H1 (cell line): ENCODE results near the gene SP7. TPM values are rescaled to one million over a fixed set of nuclear protein-coding genes. Genes with fewer than 3 reads are reported as not detected.

Source experiments
- CTCF ChIA-PET: fragments of 300-600 bp; sonication (Branson Sonifier 250); formaldehyde crosslinking; loops from one replicate; lab custom pipeline; 2021; ENCODE audit not compliant: partially characterized antibody; lab: Charles Lee
- POLR2A ChIA-PET: fragments of 300-600 bp; sonication (Branson Sonifier 250); formaldehyde crosslinking; loops from one replicate; lab custom pipeline; 2021; ENCODE audit warnings: inconsistent platforms; ENCODE audit not compliant: partially characterized antibody; lab: Charles Lee
- DNase-seq, 2 experiments: peaks; one replicate each; pipeline versions ENCODE4 v3.0.0 to v3.0.0-alpha.2; 2010 to 2022; ENCODE audit warnings: low spot score in 2 of 2, low read depth in 1 of 2, mixed read lengths in 1 of 2
- FAIRE-seq: peaks from 2 replicates; lab custom pipeline; 2011; peaks lifted over from hg19 to GRCh38; lab: Jason Lieb, UNC
- H2AFZ ChIP-seq: 2 replicates; pipeline ENCODE4 v1.8.1; 2012; ENCODE audit warnings: low read length, inconsistent platforms
- H2AK5ac ChIP-seq: 2 replicates; pipeline ENCODE4 v1.6.1; 2013; ENCODE audit warnings: low read depth, low read length
- H2BK120ac ChIP-seq: replicated peaks from 2 replicates; pipeline ENCODE3; 2013; ENCODE audit warnings: low read depth, low read length, inconsistent platforms
- H2BK12ac ChIP-seq: 2 replicates; pipeline ENCODE4 v1.6.1; 2013; ENCODE audit warnings: low read depth, low read length
- H2BK15ac ChIP-seq: 2 replicates; pipeline ENCODE4 v1.6.1; 2013; ENCODE audit warnings: low read length
- H2BK20ac ChIP-seq: 2 replicates; pipeline ENCODE4 v1.6.1; 2013; ENCODE audit warnings: low read length
- H2BK5ac ChIP-seq: 2 replicates; pipeline ENCODE4 v1.6.1; 2013; ENCODE audit warnings: low read depth, low read length
- H3K14ac ChIP-seq: 2 replicates; pipeline ENCODE4 v1.6.1; 2013; ENCODE audit warnings: inconsistent platforms; ENCODE audit not compliant: insufficient read length
- H3K18ac ChIP-seq: 2 replicates; pipeline ENCODE4 v1.6.1; 2013; ENCODE audit warnings: low read length; ENCODE audit errors: extremely low read depth
- H3K23ac ChIP-seq: 2 replicates; pipeline ENCODE4 v1.6.1; 2013; ENCODE audit warnings: inconsistent platforms; ENCODE audit not compliant: insufficient read length
- H3K23me2 ChIP-seq: 2 replicates; pipeline ENCODE4 v1.6.1; 2013; ENCODE audit warnings: low read depth, low read length
- H3K27ac ChIP-seq: 2 replicates; pipeline ENCODE4 v1.6.1; 2011; ENCODE audit warnings: low read depth, low read length, inconsistent platforms
- H3K27me3 ChIP-seq, 4 experiments: replicated peaks in 1 of 4; 1 replicate in 1 of 4; 2 replicates in 3 of 4; pipeline versions ENCODE4 v1.6.1 to v1.8.1; 2011 to 2013; ENCODE audit warnings: low read length in 3 of 4, mild to moderate bottlenecking in 3 of 4, inconsistent platforms in 2 of 4, mixed read lengths in 2 of 4, moderate library complexity in 1 of 4; ENCODE audit not compliant: control insufficient read depth in 3 of 4, insufficient read depth in 3 of 4; ENCODE audit errors: extremely low read depth in 1 of 4
- H3K36me3 ChIP-seq, 4 experiments: 2 replicates each; pipeline versions ENCODE4 v1.6.1 to v1.8.1; 2011 to 2013; ENCODE audit warnings: mild to moderate bottlenecking in 4 of 4, low read length in 3 of 4, moderate library complexity in 2 of 4, control low read depth in 1 of 4, inconsistent platforms in 1 of 4; ENCODE audit not compliant: insufficient read depth in 4 of 4, control insufficient read depth in 2 of 4
- H3K4ac ChIP-seq: replicated peaks from 2 replicates; pipeline ENCODE3; 2013; ENCODE audit warnings: low read length, low read depth, mixed read lengths, inconsistent platforms; ENCODE audit not compliant: insufficient read length
- H3K4me1 ChIP-seq, 4 experiments: replicated peaks in 1 of 4; 1 replicate in 1 of 4; 2 replicates in 3 of 4; pipeline versions ENCODE4 v1.6.1 to v1.8.1; 2011 to 2013; ENCODE audit warnings: low read length in 3 of 4, inconsistent platforms in 2 of 4, mixed read lengths in 1 of 4; ENCODE audit not compliant: insufficient read depth in 4 of 4, control insufficient read depth in 3 of 4
- H3K4me2 ChIP-seq, 2 experiments: 2 replicates each; pipeline versions ENCODE4 v1.6.1 to v1.8.1; 2011 to 2013; ENCODE audit warnings: low read depth in 2 of 2, low read length in 2 of 2, control low read depth in 1 of 2, inconsistent platforms in 1 of 2, mild to moderate bottlenecking in 1 of 2; ENCODE audit not compliant: insufficient read depth in 1 of 2
- H3K4me3 ChIP-seq, 4 experiments: fragments of 200-600, 300-600 bp in 1 of 4; sonication (generic), shearing (Covaris generic), sonication (Bioruptor Twin) in 1 of 4; 2 replicates each; pipeline versions ENCODE4 v1.5.1 to v1.8.1; 2011 to 2016; ENCODE audit warnings: low read length in 4 of 4, low read depth in 3 of 4, control low read depth in 2 of 4, inconsistent platforms in 2 of 4, mild to moderate bottlenecking in 2 of 4, mixed read lengths in 1 of 4, moderate library complexity in 1 of 4; ENCODE audit not compliant: insufficient read depth in 2 of 4; ENCODE audit errors: extremely low read depth in 1 of 4
- H3K56ac ChIP-seq: replicated peaks from 2 replicates; pipeline ENCODE3; 2013; ENCODE audit warnings: low read depth, mild to moderate bottlenecking, mixed read lengths, low read length, inconsistent platforms; ENCODE audit not compliant: insufficient read length
- H3K79me1 ChIP-seq: 2 replicates; pipeline ENCODE4 v1.6.1; 2013; ENCODE audit warnings: low read depth, low read length, control low read depth
- H3K79me2 ChIP-seq, 2 experiments: 2 replicates each; pipeline versions ENCODE4 v1.6.1 to v1.8.1; 2012 to 2013; ENCODE audit warnings: low read length in 2 of 2, mild to moderate bottlenecking in 2 of 2, inconsistent platforms in 1 of 2; ENCODE audit not compliant: insufficient read depth in 2 of 2, control insufficient read depth in 1 of 2
- H3K9ac ChIP-seq, 4 experiments: replicated peaks in 1 of 4; 1 replicate in 1 of 4; 2 replicates in 3 of 4; pipeline versions ENCODE4 v1.6.1 to v1.8.1; 2011 to 2013; ENCODE audit warnings: low read depth in 3 of 4, low read length in 3 of 4, control low read depth in 2 of 4, mild to moderate bottlenecking in 2 of 4, moderate library complexity in 2 of 4, inconsistent platforms in 1 of 4; ENCODE audit errors: extremely low read depth in 1 of 4
- H3K9me3 ChIP-seq, 2 experiments: 2 replicates each; pipeline versions ENCODE4 v1.6.1 to v1.8.1; 2012 to 2013; ENCODE audit warnings: mild to moderate bottlenecking in 2 of 2, moderate library complexity in 2 of 2, control low read depth in 1 of 2, inconsistent platforms in 1 of 2, low read depth in 1 of 2, low read length in 1 of 2, mixed read lengths in 1 of 2; ENCODE audit not compliant: insufficient read depth in 2 of 2
- H4K20me1 ChIP-seq, 2 experiments: replicated peaks in 1 of 2; 2 replicates each; pipeline versions ENCODE3 to v1.8.1; 2011 to 2013; ENCODE audit warnings: inconsistent platforms in 2 of 2, low read length in 2 of 2, mild to moderate bottlenecking in 1 of 2; ENCODE audit not compliant: insufficient read depth in 2 of 2, control insufficient read depth in 1 of 2
- H4K5ac ChIP-seq: 2 replicates; pipeline ENCODE4 v1.6.1; 2013; ENCODE audit warnings: low read length, low read depth, mixed read lengths, inconsistent platforms; ENCODE audit not compliant: insufficient read length
- H4K8ac ChIP-seq: 2 replicates; pipeline ENCODE4 v1.8.0; 2013; ENCODE audit warnings: mild to moderate bottlenecking, moderate library complexity, low read length, inconsistent platforms; ENCODE audit not compliant: insufficient read depth; ENCODE audit errors: extremely low read depth
- H4K91ac ChIP-seq: replicated peaks from 2 replicates; pipeline ENCODE3; 2013; ENCODE audit warnings: low read length, mixed read lengths, inconsistent platforms; ENCODE audit not compliant: insufficient read length
- EP300 ChIP-seq, 2 experiments: IDR thresholded peaks; 1 replicate in 1 of 2; 2 replicates in 1 of 2; pipeline ENCODE4 v1.6.1; 2011 to 2012; ENCODE audit warnings: low read depth in 2 of 2, low read length in 2 of 2, mild to moderate bottlenecking in 2 of 2, borderline replicate concordance in 1 of 2, inconsistent platforms in 1 of 2, moderate library complexity in 1 of 2
- EZH2 ChIP-seq: fragments of 200-600 bp; sonication (generic); IDR thresholded peaks from 2 replicates; pipeline ENCODE4 v1.7.1; 2012; ENCODE audit warnings: low read depth, mild to moderate bottlenecking, moderate library complexity, low read length, inconsistent platforms; ENCODE audit not compliant: severe bottlenecking
- NANOG ChIP-seq: IDR thresholded peaks from 2 replicates; pipeline ENCODE4 v1.6.1; 2011; ENCODE audit warnings: low read length, low read depth, mild to moderate bottlenecking, inconsistent platforms; ENCODE audit not compliant: insufficient read depth, poor library complexity, severe bottlenecking
- SUZ12 ChIP-seq: fragments of 200-600 bp; sonication (generic); IDR thresholded peaks from 2 replicates; pipeline ENCODE4 v1.6.1; 2012; ENCODE audit warnings: mild to moderate bottlenecking, inconsistent platforms, low read length, moderate library complexity, mixed read lengths
- YY1 ChIP-seq: IDR thresholded peaks from 2 replicates; pipeline ENCODE4 v1.6.1; 2011; ENCODE audit warnings: low read depth, mild to moderate bottlenecking, low read length
- WGBS, 2 experiments: shearing (Covaris generic) in 1 of 2; methylation state at CpG; one replicate each; pipeline versions ENCODE4 v1.1.6 to v1.1.7; 2013 to 2015; ENCODE audit warnings: low lambda C conversion rate in 2 of 2, mixed read lengths in 2 of 2, inconsistent platforms in 1 of 2, low coverage in 1 of 2, missing lambda C conversion rate in 1 of 2; ENCODE audit not compliant: insufficient replicate concordance in 2 of 2, insufficient coverage in 1 of 2, insufficient read length in 1 of 2; ENCODE audit errors: extremely low coverage in 1 of 2, missing lambda C conversion rate in 1 of 2; 5-methylcytosine and 5-hydroxymethylcytosine counted together
- polyA plus RNA-seq, 7 experiments: library from polyadenylated mRNA; depleted of rRNA in 3 of 7; stranded (reverse) in 5 of 7; unstranded in 2 of 7; fragments of >200 nt in 5 of 7; fragments of 200-250 nt in 2 of 7; gene quantifications; 1 replicate in 5 of 7; 2 replicates in 1 of 7; 4 replicates in 1 of 7; pipeline versions ENCODE4 v1.2.1 to v1.2.3, GENCODE V29; 2011 to 2013; ENCODE audit warnings: missing spikeins in 2 of 7, mixed read lengths in 2 of 7
- total RNA-seq: library from RNA; stranded (reverse); fragmentation: NEBNext Ultra II Directional; extraction: Animal tissue kit (Norgen Biotek cat#: 25700); gene quantifications from 2 replicates; pipeline ENCODE4 v1.2.1, GENCODE V29; 2021

Gene SP7
- total and polyA plus RNA-seq, 2 of the 8 experiments (the other 6 are each of a cell fraction or from before 2014, with no cell fraction given): 0.12 to 0.13 TPM

DNA sequence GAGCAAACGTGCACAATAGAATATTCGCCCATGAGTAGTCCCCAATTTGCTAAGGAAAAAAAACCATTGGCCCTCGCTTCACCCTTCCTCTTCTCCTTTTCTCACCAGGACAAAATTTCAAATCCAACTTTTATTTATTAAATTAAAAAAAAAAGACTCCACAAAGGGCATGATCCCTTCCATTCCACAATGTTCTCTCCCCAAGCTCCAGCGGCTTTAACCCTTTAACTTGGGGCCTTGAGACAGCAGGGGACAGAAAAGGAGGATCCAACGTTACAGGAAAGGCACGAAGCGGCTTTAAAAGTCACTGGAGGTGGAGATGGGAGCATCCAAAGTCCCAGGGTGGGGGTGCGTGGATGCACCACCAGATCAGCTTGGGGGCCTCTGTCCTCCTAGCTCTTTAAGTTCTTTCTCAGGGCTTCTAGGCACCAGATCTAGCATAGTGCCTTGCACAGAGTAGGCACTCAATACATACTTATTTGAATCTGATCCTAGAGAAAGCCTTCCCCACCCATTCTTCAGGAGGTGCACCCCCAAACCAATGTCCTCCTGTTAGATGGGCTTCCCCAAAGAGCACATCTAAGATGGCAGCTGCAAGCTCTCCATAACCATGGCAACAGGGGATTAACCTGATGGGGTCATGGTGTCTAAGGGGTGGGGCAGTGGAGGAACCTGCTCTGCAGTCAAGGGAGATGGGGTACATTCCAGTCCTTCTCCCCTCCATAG, 9.5 kb downstream of the SP7 start:
- no peak overlapping the region for H2AK5ac ChIP-seq
- H3K36me3 ChIP-seq: no peaks in the 10 kb centered on the region
- no peak overlapping the region for H3K23ac ChIP-seq
- no peak overlapping the region for H2BK120ac ChIP-seq
- H3K4ac ChIP-seq: no peak overlapping the region
- 80% methylated on average over 8 of the region's 8 CpGs; no CpG with 5 or more reads in 1 of the 2 experiments for WGBS, 2 experiments
- H3K9ac ChIP-seq: no peak overlapping the region
- POLR2A ChIA-PET: interaction anchor here (0.6 to 8.0 kb wide), 10 partner anchors 8 to 182 kb away, joined by 3 to 51 read pairs (median 5); partner anchors contain the start of genes MAP3K12, MYG1, NPFF and TARBP2
- H4K5ac ChIP-seq: no peak overlapping the region
- TF ChIP-seq YY1 (0 out of 2 replicates have a peak, but pooled peaks have one; percentile 47), NANOG (no peak), EZH2 (no peak), EP300 (IDR thresholded peaks at IDR 0.05; ENCODE audit: borderline replicate concordance in 1 of 2, low read depth in 2 of 2, low read length in 2 of 2) (no peak), SUZ12 (no peak)
- TF ChIP-seq, all 59 proteins: peak for 1
- peak overlapping the region in 1 of 4 experiments; percentile 80; a peak in 4 of 8 replicates for H3K4me3 ChIP-seq
- H3K18ac ChIP-seq: no peak overlapping the region
- no peak overlapping the region for H2BK5ac ChIP-seq
- H4K20me1 ChIP-seq: peaks cover 0 to 2% of the 10 kb centered on the region in 2 experiments
- H3K23me2 ChIP-seq: peaks cover 4% of the 10 kb centered on the region; the same call in 1 of the 2 replicates
- no peaks in the 10 kb centered on the region for H3K9me3 ChIP-seq
- no peak overlapping the region for H2BK12ac ChIP-seq
- DNase-seq (no peak), FAIRE-seq (no peak)
- H3K4me2 ChIP-seq: peak overlapping the region in 1 of 2 experiments; percentile 45; a peak in 1 of 4 replicates
- H2BK15ac ChIP-seq: 0 out of 2 replicates have a peak overlapping the region, but pooled peaks have one; percentile 12
- H4K91ac ChIP-seq: no peak overlapping the region
- no peaks in the 10 kb centered on the region for H3K79me2 ChIP-seq
- H3K79me1 ChIP-seq: no peaks in the 10 kb centered on the region
- CTCF ChIA-PET: interaction anchor here (0.8 to 21.2 kb wide), 18 partner anchors 9 to 186 kb away, joined by 3 to 381 read pairs (median 4); partner anchors contain the start of gene SP7
- H3K56ac ChIP-seq: no peak overlapping the region
- H2BK20ac ChIP-seq: no peak overlapping the region
- peaks cover 0 to 17% (median 10%) of the 10 kb centered on the region in 4 experiments; a peak in 6 of 7 replicates for H3K4me1 ChIP-seq
- peaks cover 13 to 59% (median 49%) of the 10 kb centered on the region in 4 experiments for H3K27me3 ChIP-seq
- no peak overlapping the region for H4K8ac ChIP-seq
- H3K27ac ChIP-seq: no peak overlapping the region
- no peak overlapping the region for H3K14ac ChIP-seq
- H2AFZ ChIP-seq: no peak overlapping the region
